Measurements from ENCODE around the gene ZNF679.
"Not testable (repeated sequence)": the region's sequence is repeated elsewhere in the genome, so short reads cannot be mapped to it uniquely, and the experiment has no call there.

The ZNF679 gene

GRCh38 chr7:64228174-64228573, at the start of gene ZNF679:
Gene ZNF679, plus strand, starts transcription at chr7:64228474. Its CDS starts 20,644 bp downstream, at chr7:64249118.
- not testable (repeated sequence) for DNase-seq

- no peak for DNase-seq
Observed at GRCh38 chr7:64180989-64181388, 47.3 kb upstream of the ZNF679 start.

GRCh38 chr7:64181586-64181985, 46.7 kb upstream of the ZNF679 start:
- no peak for DNase-seq

GRCh38 chr7:64182036-64182790, 46.1 kb upstream of the ZNF679 start:
- no peak for DNase-seq

DNA sequence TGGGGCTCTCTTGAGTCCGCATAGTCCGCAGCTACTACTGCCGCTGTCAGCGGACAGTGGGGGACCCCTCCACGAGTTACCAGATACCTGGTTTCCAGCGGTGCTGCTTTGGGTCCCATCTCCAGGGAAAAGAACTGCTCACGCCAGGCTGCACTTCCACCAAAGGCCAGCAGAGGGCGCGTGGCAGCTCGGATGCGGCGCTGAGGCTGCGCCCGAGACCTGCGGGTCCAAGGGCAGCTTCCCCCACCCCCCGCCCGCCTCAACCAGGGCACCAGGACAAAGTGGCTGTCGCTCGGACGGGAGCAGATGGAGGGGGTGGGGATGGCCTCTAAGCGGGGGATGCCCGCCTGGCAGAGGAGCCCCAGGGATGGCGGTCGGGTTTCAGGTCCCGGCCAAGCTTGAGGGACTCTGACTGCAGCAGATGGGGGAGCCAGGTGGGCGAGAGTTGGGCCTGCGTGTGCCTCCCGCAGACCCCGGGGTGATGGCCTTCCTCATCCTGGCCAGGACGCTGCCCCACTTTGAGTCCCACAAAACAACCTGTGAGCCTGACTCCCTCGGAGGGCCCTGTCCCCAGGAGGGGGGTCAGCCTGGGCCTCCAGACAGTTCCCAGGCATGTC, 45.0 kb upstream of the ZNF679 start:
- DNase-seq: no peak

GRCh38 chr7:64183827-64184372, 44.4 kb upstream of the ZNF679 start:
- no peak for DNase-seq

DNA sequence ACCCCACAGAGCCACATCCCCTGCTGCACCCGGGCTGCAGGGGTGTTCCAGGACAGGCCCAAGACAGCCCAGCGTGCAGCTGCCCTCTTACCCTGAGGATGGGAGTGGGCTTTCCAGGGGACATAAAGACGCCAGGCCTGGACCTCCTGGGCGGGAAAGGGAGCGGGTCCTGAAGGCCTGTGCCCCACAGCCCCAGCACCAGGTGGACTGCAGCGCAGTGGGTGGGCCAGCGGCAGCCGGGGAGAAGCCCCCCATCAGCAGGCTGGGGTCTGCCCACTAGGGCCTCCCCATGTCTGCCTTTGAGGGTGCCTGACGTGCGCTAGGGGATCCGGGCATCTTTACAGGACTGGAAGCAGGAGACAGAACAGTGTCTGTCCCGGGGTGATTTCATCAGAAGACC, 43.9 kb upstream of the ZNF679 start:
- no peak for DNase-seq

GRCh38 chr7:64187408-64187807, 40.9 kb upstream of the ZNF679 start:
- no peak for DNase-seq

DNA sequence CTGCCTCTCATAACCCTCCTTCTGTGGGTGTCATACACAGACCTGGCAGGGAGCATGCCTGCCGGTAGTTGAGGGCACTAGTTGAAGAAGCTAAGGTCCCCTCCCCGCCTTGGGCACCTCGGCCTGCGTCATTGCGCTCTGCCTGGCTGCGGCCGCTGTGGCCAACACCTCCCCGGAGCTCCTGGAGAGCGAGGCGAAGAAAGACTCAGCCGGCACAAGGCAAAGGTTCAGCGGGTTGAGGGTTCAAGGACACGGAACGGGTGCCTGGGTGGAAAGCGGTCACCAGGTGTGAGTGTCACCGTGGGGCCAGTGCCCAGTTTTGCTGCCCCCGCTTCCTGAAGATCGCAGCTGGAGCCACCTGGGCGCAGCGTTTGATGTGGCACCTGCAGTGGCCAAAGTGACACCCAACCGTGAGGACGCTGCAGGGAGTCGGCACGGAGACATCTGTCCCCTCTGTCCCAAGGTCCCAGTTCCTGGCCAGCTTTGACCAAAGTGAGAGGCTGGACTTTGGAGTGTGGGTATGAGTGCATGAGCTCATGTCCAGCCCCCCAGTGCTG, 36.0 kb upstream of the ZNF679 start:
- DNase-seq: no peak

DNA sequence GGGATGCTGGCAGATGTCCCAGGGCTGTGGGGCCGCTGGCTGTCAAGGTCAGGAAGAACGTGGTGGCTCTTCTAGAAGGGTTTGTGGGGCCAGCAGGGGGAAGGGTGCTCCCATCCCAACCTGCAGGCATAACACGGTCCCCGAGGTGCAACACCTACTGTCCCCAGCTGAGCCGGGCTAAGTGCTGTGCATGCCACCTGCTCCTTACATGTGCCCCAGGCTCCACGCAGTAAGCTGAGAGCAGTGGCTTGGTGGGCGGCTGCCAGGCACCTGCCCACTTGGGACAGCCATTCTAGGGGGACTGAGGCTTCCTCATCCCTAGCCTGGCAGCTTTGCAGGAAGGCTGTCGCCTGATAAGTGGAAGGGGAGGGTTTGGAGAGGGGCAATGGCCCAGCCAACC, 35.5 kb upstream of the ZNF679 start:
- no peak for DNase-seq

DNA sequence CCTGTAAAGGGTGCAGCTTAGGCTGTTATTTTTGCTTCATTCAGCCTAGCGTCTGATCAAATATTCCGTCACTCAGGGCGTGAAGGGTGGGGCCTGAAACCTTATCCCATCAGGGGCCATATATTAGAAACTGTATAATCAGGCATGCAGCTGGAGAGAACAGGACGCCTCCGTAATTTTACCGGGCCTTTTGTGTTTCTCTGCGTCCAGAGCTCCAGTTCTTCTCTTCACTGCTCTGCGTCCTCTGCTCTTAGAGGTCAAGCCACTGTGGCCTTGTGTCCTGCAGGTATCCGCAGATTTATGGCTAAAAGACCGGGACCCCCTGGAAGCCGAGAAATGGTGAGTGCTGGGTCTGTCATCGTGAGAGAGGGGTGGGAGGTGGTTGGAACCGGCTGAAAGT, 21.4 kb upstream of the ZNF679 start, which contains the start of gene ZNF735:
TSS of gene ZNF735 (plus strand) at position 301 of the 400 bp plus-strand sequence. CDS start at position 301, 0 bp downstream.
- DNase-seq: no peak

DNA sequence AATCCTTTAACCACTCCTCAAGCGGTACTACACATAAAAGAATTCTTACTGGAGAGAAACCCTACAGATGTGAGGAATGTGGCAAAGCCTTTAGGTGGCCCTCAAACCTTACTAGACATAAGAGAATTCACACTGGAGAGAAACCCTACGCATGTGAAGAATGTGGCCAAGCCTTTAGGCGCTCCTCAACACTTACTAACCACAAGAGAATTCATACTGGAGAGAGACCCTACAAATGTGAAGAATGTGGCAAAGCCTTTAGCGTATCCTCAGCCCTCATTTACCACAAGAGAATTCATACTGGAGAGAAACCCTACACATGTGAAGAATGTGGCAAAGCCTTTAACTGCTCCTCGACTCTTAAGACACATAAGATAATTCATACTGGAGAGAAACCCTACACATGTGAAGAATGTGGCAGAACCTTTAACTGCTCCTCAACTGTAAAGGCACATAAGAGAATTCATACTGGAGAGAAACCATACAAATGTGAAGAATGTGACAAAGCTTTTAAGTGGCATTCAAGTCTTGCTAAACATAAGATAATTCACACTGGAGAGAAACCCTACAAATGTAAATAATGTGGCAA, 8.5 kb upstream of the ZNF679 start:
- not testable (repeated sequence) for DNase-seq

GRCh38 chr7:64223366-64223765, 4.9 kb upstream of the ZNF679 start:
- DNase-seq: no peak

DNA sequence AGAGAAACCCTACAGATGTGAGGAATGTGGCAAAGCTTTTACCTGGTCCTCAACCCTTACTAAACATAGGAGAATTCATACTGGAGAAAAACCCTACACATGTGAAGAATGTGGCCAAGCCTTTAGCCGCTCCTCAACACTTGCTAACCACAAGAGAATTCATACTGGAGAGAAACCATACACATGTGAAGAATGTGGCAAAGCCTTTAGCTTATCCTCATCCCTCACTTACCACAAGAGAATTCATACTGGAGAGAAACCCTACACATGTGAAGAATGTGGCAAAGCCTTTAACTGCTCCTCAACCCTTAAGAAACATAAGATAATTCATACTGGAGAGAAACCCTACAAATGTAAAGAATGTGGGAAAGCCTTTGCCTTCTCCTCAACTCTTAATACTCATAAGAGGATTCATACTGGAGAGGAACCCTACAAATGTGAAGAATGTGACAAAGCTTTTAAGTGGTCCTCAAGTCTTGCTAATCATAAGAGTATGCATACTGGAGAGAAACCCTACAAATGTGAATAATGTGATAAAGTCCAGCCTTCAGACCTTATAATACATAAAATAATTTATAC, 38.2 kb downstream of the ZNF679 start:
- no peak for DNase-seq

- no peak for DNase-seq
Observed at GRCh38 chr7:64277630-64278029, 49.4 kb downstream of the ZNF679 start.

DNA sequence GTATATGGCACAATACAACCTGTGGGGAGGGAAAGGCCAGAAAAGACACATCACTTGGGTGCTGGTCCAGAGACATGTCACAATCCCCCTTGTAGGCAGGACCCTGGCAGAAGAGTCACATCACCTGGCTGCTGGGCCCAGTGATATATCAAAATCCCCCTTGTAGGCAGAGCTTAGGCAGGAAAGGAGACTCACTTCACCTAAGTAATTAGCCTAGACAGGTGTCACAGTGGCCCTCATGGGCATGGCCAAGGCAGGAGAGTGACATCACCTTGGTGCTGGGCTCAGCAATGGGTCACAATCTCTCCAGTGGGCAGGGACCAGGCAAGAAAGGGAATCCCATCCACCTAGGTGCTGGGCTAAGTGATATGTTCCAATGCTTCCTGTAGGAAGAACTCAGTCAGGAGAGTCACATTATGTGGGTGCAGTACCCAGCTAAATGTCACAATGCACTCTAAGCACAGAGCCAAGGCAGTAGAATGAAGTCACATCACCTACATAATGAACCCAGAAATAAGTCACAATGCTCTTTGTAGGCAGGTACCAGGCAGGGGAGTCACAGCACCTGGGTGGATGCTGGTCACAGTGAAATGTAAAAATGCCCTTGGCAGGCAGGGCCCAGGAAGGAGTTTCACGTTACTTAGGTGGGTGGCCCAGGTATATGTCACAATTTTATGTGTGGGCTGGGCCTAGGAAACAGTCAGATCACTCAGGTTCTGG, 66.6 kb downstream of the ZNF679 start:
- DNase-seq: no peak

- not testable (repeated sequence) for DNase-seq
Observed at GRCh38 chr7:64297418-64297817, 69.1 kb downstream of the ZNF679 start.

- DNase-seq: no peak
Observed at GRCh38 chr7:64300641-64301405, 72.5 kb downstream of the ZNF679 start.

- DNase-seq: peak; percentile 96
Observed at GRCh38 chr7:64307254-64308015, 79.2 kb downstream of the ZNF679 start.

DNA sequence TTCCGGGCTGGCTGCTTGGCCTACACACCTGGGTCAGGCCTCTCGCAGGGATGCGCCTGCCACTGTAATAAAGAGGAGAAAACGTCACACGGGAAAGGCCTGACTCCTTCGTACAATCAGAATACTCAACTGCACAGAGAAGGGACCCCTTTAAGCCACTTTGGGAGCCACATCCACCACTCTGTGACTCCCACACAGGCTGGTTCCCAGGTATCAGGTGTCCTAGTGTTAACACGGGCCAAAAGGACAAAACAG, 79.7 kb downstream of the ZNF679 start:
- no peak for DNase-seq

DNA sequence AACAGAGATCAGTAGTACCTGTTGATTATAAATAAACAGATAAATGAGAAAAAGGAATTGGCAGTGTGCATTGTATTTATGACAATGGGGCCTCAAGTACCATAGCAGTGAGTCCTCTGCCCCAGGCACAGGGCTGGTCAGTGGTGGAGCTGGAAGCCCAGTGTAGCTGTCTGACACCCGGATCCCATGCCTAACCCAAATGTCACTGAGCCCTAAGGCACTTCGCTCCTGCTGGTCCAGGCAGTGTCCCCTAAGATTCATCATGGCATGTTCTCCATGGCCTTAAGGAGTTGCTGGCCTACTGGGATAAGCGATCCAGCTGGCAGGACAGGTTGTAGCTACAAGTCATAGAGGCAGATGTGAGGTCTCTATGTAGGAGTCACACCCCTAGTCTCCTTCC, 82.2 kb downstream of the ZNF679 start:
- no peak for DNase-seq

Data from CD4-positive, alpha-beta T cell treated with Interleukin-15 for 1 hour (primary cell).